PC-3 (cell line): ENCODE measurements around the gene LGALSL. TPM values are rescaled to one million over a fixed set of nuclear protein-coding genes. Genes with fewer than 3 reads are reported as not detected.
A peak's percentile ranks its signal among the peaks of the same experiment; 100 is the strongest.

Experiments
- ATAC-seq: fragments of 200-7000 bp; cut with Tn5 transposase; 2 replicates; pipeline ENCODE4 v1.9.1; 2020; ENCODE audit warnings: mild to moderate bottlenecking, moderate library complexity
- BruUV-seq: library from RNA; stranded (reverse); fragments of 400-500 nt; replicated peaks from 2 replicates; lab custom pipeline; 2021; lab: Mats Ljungman, UMichigan
- CTCF ChIA-PET: fragments of 300-600 bp; sonication (Branson Sonifier 250); formaldehyde crosslinking; loops from one replicate; lab custom pipeline; 2022; ENCODE audit warnings: antibody characterized with exemption; lab: Charles Lee
- POLR2A ChIA-PET: fragments of 300-600 bp; sonication (Branson Sonifier 250); formaldehyde crosslinking; loops from one replicate; lab custom pipeline; 2022; ENCODE audit warnings: antibody characterized with exemption; ENCODE audit not compliant: unreplicated experiment; lab: Charles Lee
- DNase-seq: peaks from one replicate; pipeline ENCODE4 v3.0.0-alpha.2; 2015
- H2AFZ ChIP-seq: fragments of 300-600 bp; sonication (generic); 2 replicates; pipeline ENCODE4 v1.6.0; 2016; ENCODE audit warnings: antibody characterized with exemption, low read length
- H3F3A ChIP-seq: fragments of 300-600 bp; sonication (generic); one replicate; pipeline ENCODE4 v1.6.0; 2017; ENCODE audit warnings: antibody characterized with exemption, low read length, control low read depth, mild to moderate bottlenecking; ENCODE audit not compliant: unreplicated experiment
- H3K27ac ChIP-seq: fragments of 300-600 bp; sonication (generic); 2 replicates; pipeline ENCODE4 v1.5.1; 2016; ENCODE audit warnings: mild to moderate bottlenecking, low read length
- H3K27me3 ChIP-seq: fragments of 300-600 bp; sonication (generic); 2 replicates; pipeline ENCODE4 v1.6.1; 2016; ENCODE audit warnings: low read length, mixed read lengths
- H3K36me3 ChIP-seq: fragments of 300-600 bp; sonication (generic); 2 replicates; pipeline ENCODE4 v1.6.1; 2016; ENCODE audit warnings: low read depth, mixed run types, low read length, mixed read lengths
- H3K4me1 ChIP-seq: fragments of 300-600 bp; sonication (generic); 2 replicates; pipeline ENCODE4 v1.5.1; 2016; ENCODE audit warnings: low read length; ENCODE audit not compliant: insufficient read depth
- H3K4me2 ChIP-seq: fragments of 300-600 bp; sonication (generic); 2 replicates; pipeline ENCODE4 v1.6.0; 2016; ENCODE audit warnings: low read length
- H3K4me3 ChIP-seq: fragments of 300-600 bp; sonication (generic); 2 replicates; pipeline ENCODE4 v1.5.1; 2016; ENCODE audit warnings: mild to moderate bottlenecking, low read length, mixed read lengths
- H3K79me2 ChIP-seq: fragments of 300-600 bp; sonication (generic); 2 replicates; pipeline ENCODE4 v1.6.1; 2017; ENCODE audit warnings: low read length, mixed read lengths
- H3K9ac ChIP-seq: fragments of 300-600 bp; sonication (generic); 2 replicates; pipeline ENCODE4 v1.6.0; 2016; ENCODE audit warnings: mild to moderate bottlenecking, low read length
- H3K9me2 ChIP-seq: fragments of 300-600 bp; sonication (generic); replicated peaks from 2 replicates; pipeline ENCODE4 v1.6.1; 2016; ENCODE audit warnings: mixed run types, low read length, mixed read lengths
- H3K9me3 ChIP-seq: fragments of 300-600 bp; sonication (generic); 2 replicates; pipeline ENCODE4 v1.6.1; 2016; ENCODE audit warnings: low read length, mixed read lengths
- H4K20me1 ChIP-seq: fragments of 300-600 bp; sonication (generic); 2 replicates; pipeline ENCODE4 v1.6.1; 2016; ENCODE audit warnings: low read length, mixed read lengths
- EZH2 ChIP-seq: fragments of 300-600 bp; sonication (generic); IDR thresholded peaks from one replicate; pipeline ENCODE4 v1.6.1; 2017; ENCODE audit warnings: antibody characterized with exemption, mild to moderate bottlenecking, low read length; ENCODE audit not compliant: unreplicated experiment
- EZH2phosphoT487 ChIP-seq: fragments of 300-600 bp; sonication (generic); IDR thresholded peaks from 2 replicates; pipeline ENCODE4 v1.6.1; 2018; ENCODE audit warnings: mild to moderate bottlenecking, antibody characterized with exemption, low read length, borderline replicate concordance
- intact Hi-C: fragments of 100-400 bp; cut with micrococcal nuclease; formaldehyde crosslinking; loops from 2 replicates; pipeline ENCODE4 v1.9.0; 2023
- total RNA-seq: library from RNA; depleted of rRNA; stranded (reverse); fragments of >200 nt; gene quantifications from 2 replicates; pipeline ENCODE4 v1.2.3, GENCODE V29; 2014
- TF ChIP-seq, protein P1 (sequence below): fragments of 300-600 bp; sonication (generic); conservative IDR thresholded peaks from 2 replicates; pipeline ENCODE4 v1.5.1; 2017; ENCODE audit warnings: antibody characterized with exemption, low read depth, mild to moderate bottlenecking, low read length

LGALSL gene
- total RNA-seq, 1 experiment from 2014 or later, result 16.0 TPM

DNA sequence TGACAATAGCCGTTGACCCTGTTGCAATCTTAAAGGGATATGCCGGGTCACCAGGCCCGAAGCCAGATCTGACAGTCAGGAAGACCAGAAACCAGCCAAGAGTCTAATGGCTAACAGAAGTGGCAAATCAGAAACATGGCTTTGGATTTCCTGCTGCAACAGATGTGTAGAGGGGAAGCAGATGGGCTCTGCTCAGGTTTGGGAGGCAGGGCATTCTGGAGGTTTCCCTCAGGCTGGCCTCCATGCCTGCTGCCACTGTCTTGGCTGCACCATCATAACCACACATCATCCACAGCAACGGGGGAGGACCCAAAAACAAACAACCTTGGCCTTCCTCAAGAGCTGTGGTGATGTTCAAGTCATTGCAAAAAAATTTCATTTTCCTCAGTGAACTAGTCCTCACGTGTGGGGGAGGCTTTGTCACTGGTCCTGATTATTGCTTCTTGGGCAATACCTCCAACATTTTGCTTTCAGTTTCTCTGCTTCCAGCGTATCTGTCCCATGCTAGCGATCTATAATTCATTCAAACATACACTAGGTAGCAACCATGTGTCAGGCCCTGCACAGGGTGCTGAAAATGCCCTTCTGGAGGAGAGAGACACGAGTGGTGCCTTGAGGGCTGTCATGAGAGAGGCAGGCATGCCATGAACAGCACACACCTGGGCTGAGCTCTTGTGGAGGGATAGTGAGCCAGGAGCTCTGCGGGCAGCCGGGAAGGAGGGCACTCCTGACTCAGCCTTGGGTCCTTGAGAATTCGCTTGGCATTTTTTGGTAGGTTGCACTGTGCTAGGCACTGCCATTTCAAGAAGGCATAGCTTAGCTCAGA lies 48.2 kb upstream of the LGALSL start:
- H3K9me2 ChIP-seq, result no peaks in the 10 kb centered on the region
- no peaks in the 10 kb centered on the region for H3K79me2 ChIP-seq
- DNase-seq (peak; percentile 55), ATAC-seq (no peak)
- CTCF ChIA-PET, result no interaction called here
- no TSS peak for BruUV-seq
- peaks cover 49% of the 10 kb centered on the region for H3K4me1 ChIP-seq
- H3K9me3 ChIP-seq, result no peaks in the 10 kb centered on the region
- no peak overlapping the region for H3K27ac ChIP-seq
- H3F3A ChIP-seq, result no peaks in the 10 kb centered on the region
- H2AFZ ChIP-seq, result no peak overlapping the region
- no peak overlapping the region for H3K4me2 ChIP-seq
- intact Hi-C loops, result no loop called here
- H3K36me3 ChIP-seq, result no peaks in the 10 kb centered on the region
- POLR2A ChIA-PET, result no interaction called here
- no peaks in the 10 kb centered on the region for H3K27me3 ChIP-seq
- no peak overlapping the region for H3K9ac ChIP-seq
- TF ChIP-seq EZH2phosphoT487 (no peak), EZH2 (no peak)
- TF ChIP-seq, protein P1, sequence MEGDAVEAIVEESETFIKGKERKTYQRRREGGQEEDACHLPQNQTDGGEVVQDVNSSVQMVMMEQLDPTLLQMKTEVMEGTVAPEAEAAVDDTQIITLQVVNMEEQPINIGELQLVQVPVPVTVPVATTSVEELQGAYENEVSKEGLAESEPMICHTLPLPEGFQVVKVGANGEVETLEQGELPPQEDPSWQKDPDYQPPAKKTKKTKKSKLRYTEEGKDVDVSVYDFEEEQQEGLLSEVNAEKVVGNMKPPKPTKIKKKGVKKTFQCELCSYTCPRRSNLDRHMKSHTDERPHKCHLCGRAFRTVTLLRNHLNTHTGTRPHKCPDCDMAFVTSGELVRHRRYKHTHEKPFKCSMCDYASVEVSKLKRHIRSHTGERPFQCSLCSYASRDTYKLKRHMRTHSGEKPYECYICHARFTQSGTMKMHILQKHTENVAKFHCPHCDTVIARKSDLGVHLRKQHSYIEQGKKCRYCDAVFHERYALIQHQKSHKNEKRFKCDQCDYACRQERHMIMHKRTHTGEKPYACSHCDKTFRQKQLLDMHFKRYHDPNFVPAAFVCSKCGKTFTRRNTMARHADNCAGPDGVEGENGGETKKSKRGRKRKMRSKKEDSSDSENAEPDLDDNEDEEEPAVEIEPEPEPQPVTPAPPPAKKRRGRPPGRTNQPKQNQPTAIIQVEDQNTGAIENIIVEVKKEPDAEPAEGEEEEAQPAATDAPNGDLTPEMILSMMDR, result no peak
- no peaks in the 10 kb centered on the region for H4K20me1 ChIP-seq
- H3K4me3 ChIP-seq, result no peak overlapping the region

- Histone ChIP-seq H2AFZ (no peak overlapping the region), H3K4me1 (peaks cover 43% of the 10 kb centered on the region), H4K20me1 (no peaks in the 10 kb centered on the region), H3K36me3 (no peaks in the 10 kb centered on the region), H3F3A (no peaks in the 10 kb centered on the region), H3K9ac (no peak overlapping the region), H3K27me3 (no peaks in the 10 kb centered on the region), H3K27ac (no peak overlapping the region), H3K9me3 (no peaks in the 10 kb centered on the region), H3K4me2 (no peak overlapping the region), H3K9me2 (no peaks in the 10 kb centered on the region), H3K4me3 (no peak overlapping the region), H3K79me2 (no peaks in the 10 kb centered on the region)
- CTCF ChIA-PET, result no interaction called here
- no peak for TF ChIP-seq EZH2
- TF ChIP-seq EZH2phosphoT487, result no peak
- TF ChIP-seq, protein P1, result no peak
- POLR2A ChIA-PET, result no interaction called here
- DNase-seq (no peak), ATAC-seq (no peak)
- intact Hi-C loops, result no loop called here
- no TSS peak for BruUV-seq
Observed at GRCh38 chr2:64406407-64406774, 47.6 kb upstream of the LGALSL start.

GRCh38 chr2:64408031-64408430 lies 45.9 kb upstream of the LGALSL start:
- H3K4me1 ChIP-seq, result peaks cover 30% of the 10 kb centered on the region
- ChIA-PET CTCF (no interaction called here), POLR2A (no interaction called here)
- no peaks in the 10 kb centered on the region for H3F3A ChIP-seq
- intact Hi-C loops, result no loop called here
- ATAC-seq (no peak), DNase-seq (no peak)
- no peaks in the 10 kb centered on the region for H3K27me3 ChIP-seq
- BruUV-seq, result no TSS peak
- no peak overlapping the region for H2AFZ ChIP-seq
- H3K9ac ChIP-seq, result no peak overlapping the region
- H4K20me1 ChIP-seq, result no peaks in the 10 kb centered on the region
- H3K4me3 ChIP-seq, result no peak overlapping the region
- no peaks in the 10 kb centered on the region for H3K79me2 ChIP-seq
- no peak for TF ChIP-seq EZH2
- TF ChIP-seq EZH2phosphoT487, result no peak
- TF ChIP-seq, protein P1, result no peak
- H3K9me3 ChIP-seq, result no peaks in the 10 kb centered on the region
- no peak overlapping the region for H3K4me2 ChIP-seq
- H3K27ac ChIP-seq, result no peak overlapping the region
- H3K36me3 ChIP-seq, result no peaks in the 10 kb centered on the region
- no peaks in the 10 kb centered on the region for H3K9me2 ChIP-seq
